DMS 273 treated with DMSO at 0.1 percent for 48 hours (cell line): Measurements from ENCODE around the gene GRP.

Source experiments
- DNase-seq: peaks from one replicate; lab custom pipeline; 2025; lab: John Stamatoyannopoulos, UW

Gene GRP

DNA sequence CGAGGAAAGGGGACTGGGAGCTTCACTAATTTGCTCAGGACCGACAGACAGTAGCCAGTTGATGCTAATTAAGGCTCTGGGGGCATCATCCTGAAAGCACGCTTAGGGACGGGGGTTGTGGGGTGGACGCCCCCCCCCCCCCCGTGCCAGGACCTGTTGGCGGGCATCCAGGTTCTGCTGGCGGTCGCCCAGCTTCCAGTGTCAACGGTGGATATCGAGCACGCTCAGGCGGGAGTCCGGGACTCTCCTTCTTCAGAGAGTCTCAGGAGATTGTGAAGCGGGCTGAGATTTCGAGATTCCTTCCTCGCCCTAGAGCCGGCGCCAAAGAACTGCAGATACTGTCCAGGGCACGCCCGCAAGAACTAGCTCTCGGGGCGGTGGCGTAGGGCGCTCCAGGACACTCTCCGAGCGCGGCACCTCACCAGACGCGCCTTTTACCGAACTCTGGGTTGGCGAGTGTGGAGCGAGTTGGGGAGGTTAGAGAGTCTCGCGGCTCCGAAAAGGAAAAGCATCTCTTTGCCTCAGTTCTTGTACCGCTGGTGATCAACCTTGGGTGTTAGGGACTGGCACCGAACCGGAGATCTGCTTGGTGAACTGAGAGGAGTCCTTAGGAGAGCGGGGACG is 47.7 kb downstream of the GRP start:
- no peak for DNase-seq

DNA sequence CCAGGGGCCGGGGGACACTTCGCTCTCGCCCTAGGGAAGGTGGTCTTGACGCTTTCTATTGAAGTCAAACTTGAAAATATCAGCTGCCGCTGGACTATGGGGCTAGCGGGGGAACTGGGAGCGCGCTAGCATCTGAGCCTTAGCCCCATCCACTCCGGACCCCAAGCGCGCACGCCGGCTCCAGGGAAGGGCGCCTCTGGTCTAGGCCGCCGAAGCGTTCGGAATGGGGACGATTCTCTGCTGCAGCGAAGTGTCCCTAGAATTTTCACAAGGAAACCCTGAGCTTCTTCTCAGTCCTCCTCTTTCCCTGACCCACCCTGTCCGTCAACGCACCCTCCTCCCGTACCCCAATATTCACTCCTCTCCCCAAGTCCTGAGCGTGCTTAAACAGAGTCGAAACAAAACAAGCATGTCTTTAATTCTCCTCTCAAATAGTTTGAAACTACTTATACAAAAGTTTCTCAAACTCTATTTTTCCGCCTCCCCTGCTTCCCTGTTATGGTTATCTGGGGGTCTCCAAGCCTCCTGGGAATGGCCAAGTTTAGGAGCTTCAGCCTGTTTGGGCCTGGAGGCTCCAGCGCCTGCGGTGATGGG is 48.3 kb downstream of the GRP start:
- no peak for DNase-seq

DNA sequence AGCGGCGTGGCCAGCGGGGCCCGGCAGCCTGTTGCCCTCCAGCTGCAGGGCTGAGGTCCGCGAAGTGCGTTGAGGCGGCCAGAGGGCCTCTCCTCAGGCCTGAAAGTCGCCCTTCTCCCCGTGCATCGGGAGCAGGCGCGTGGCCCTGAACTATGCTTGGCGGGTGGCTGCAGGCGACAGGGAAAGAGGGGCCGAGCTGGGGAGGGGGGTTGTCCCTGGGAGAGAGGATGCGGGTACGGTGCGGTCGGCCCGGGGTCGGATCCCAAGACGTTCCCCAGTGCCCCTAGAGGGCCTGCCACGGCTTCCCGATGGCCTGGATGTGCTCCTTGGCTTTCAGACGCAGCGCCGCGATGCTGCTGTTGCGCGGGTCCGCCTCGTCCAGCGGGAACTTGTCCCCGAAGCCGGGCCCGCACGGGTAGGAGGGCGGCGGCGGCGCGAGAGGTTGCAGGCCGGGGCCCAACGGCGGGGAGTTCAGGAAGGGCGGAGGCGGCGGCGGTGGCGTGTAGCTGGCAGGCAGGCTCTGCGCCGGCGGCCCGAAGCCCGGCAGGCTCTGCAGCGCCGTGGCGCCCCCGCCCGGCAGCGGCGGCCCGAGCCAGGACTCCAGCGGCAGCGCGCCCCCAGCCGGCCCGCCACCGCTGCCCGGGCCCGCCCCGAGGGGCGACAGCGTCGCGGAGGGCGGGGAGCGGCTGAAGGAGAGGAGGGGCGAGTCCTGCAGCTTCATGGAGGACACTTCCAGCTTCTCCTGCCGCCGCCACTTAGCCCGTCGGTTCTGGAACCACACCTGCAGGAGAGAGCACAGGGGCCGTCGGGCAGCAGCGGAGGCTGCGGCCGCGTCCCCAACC is 49.0 kb downstream of the GRP start:
- DNase-seq = peak; percentile 4

DNA sequence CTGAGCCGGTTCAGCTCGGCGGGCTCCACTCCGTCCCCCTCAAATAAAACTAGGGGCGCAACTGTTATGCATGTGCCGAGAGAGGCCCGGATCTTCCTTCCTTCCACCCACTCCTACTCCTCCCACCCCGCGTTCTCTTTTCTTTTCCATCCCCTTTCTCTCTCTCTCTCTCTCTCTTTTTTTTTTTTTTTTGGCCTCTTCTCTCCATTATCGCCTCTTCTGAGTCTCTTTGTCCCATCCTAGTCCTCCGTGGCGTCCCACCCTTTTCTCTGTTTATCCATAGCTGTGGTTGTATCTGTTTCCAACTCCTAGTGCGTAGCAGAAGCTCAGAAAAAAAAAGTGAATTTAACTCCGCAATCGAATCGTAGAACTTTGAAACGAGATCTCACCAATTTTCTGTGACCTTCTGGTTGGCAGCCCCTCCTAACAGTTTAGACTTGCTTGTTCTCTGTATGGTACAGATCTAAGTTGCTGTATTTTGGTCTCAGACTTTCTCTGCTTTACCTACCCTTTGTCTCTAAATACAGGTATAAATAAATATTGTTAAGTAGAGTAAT is 49.7 kb downstream of the GRP start:
- no peak for DNase-seq

DNA sequence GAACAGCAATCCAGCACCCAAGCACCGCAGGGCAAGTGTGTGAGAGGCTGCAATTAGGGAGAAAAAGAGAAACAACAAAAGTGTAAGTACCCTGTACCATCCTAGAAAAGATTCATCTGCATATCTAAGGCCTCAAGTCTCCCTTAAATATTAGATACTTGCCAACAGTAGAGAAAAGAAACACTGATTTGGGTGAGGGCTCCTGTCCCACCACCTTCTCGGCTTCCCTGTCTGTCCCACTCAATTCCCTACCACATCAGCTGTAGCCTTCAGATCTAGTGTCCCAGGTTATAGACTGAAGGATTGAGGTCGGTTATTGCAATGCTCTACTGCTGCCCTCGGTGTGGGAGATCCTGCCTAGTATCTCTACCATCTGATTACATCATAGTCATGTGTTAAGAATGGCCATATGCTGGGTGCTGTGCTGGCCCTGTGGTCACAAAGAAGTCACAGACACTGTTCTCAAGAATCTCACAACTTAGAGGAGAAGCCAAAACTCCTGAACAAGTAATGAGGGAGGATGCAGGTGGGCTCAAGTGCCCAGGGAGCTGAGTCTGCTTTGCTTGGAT is 50.8 kb downstream of the GRP start:
- no peak for DNase-seq

DNA sequence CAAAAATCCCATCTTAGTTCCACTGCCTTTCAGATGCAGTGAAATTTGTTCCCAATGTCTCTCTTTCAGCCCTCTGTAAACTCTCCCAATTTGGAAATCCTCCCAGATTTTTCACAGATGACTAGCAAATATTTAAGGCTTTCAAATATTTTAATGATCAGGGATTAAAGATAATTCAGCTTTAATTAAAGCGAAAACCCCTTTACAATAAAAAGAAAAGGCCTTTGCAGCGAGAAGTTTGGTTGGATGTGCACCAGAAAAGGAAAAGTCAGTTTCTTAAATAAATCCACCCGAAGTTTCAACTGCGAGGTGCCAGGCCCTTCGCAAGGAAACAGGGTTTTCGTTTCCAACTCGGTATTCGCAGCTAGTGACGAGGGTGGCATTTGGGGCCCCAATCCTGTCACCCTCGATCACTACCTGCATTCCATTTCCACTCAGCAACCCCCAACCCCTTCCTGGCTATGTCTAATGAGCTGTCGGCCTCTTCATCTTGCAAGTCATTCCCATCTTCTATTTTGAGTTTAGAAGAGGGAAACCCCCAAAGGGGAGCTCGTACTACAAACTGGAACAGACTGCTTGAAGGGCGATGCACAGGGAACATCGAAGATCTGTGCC is 51.8 kb downstream of the GRP start:
- DNase-seq = no peak

DNA sequence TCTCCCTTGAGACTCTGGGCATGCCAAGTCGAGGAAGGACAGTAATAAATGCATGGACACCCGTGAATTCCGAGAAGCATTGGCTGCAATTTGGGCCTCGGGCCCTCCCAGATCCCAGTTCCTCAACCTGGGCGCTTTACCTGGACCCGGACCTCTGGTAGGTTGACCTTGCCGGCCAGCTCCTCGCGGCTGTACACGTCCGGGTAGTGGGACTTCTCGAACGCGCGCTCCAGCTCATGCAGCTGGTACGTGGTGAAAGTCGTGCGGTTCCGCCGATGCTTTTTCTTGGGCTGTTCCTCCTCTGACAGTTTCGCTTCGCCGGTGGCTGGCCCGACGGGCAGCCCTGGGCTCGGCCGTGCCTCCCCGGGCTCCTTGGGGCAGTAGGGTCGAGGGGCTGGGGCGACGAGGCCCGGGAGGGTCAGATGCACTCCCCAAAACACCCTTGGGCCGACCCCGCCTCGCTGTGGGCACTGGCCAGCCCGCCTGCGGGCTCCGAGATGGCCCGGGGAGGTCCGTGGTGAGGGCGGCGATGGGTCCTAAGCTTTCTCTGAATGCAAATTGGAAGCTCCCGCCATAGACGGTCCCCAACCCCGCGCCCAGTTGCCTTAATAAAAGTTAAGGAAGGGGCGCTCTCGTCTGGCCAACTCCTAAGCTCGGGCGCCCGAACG is 52.4 kb downstream of the GRP start:
- DNase-seq = no peak

DNA sequence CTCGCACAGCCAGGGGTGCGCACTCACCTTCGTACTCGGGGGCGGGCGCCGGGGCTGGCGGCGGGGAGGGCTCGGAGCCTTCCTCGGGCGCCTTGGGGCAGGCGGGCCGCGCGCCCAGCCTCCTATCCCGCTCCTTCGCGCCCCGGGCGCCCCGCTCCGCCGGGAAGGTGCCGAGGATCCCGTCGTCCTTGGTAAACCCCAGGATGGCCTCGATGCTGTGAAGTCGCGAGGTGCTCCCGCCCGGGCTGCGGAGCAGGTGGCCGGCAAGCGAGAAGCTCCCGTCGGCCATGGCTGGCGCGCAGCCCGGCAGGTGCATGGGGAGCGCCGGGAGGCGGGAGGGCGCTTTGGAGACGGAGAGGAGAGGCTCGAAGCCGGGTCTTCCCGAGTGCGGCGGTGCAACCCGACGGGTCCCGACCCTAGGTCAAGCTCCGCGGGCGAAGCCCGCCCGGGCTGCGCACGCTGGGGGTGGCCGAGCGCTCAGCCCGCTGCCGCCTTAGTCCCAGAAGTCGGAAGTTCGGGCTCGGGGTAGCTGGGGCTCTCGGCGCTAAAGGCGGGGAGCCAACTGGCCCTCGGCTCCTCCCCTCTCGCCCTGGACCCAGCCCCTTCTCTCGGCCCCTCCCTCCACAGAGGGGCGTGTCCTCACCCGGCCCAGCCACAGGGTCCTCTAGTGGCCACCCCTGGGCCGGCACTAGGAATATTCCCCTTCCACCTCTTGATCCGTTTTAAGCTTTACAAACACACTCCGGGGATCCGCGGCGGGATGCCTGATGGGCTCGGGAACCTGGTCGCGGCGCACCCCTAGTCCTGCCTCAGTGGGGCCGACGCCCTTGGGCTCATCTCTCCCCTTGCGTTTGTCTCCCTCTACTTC is 53.2 kb downstream of the GRP start, which contains the start of gene RAX:
Gene RAX, minus strand, starts transcription at position 564 of the 868 bp plus-strand sequence. Its CDS starts 248 bp downstream, at position 316.
- DNase-seq = peak; percentile 29

DNA sequence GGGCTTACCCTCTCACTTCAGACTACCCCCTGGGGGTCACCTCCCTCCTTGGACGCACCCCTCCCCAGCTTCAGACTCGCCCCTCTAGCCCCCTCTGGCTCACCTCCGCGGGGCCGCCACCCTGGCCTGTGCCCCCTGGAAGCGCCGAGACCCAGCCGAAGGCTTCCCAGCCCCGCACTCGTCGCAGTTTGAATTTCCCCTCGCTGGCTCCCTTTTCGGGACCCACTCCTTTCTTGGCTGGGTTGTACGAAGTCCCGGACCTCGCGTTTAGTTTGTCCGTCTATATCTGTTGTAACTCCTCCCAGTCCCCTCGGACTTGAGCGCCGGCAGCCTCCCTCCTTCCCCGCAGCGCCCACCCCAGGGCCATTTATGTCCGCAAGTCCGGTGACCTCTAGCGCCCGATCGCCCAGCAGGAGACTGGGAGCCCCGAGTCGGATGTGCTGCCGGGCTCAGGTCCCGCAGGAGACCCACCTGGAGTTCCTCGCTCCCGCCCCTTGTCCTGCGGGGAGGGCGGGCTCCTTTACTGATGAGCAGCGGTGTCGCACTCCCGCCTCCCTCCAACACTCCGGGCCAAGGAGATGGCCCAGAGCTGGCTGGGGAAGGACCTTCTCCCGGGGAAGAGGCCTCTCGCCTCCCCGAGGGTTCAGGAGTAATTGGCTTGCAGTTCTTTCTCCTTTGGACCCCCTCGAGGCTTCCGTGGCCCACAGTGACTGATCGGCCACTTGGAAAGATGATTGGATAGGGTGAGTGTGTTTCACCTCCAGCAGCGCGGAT is 54.0 kb downstream of the GRP start:
- no peak for DNase-seq

DNA sequence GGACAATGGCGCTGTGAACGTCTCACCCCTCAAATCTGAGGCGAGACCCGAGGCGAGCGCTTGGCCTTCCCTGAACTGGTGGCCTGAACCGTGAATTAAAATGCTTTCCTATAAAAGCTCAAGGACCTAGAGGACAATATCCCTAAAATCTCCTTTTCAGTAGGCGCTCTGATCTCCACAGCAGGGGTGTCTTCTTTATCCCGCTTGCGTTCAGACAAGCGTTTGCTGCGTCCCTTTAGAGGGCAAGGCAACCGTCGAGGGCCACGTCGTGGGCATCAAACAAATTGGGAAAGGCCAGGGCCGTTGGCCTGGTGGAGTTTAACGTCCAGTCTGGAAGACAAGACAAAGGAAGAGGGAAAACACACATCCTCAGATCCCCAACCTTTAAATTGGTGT is 54.6 kb downstream of the GRP start:
- no peak for DNase-seq

DNA sequence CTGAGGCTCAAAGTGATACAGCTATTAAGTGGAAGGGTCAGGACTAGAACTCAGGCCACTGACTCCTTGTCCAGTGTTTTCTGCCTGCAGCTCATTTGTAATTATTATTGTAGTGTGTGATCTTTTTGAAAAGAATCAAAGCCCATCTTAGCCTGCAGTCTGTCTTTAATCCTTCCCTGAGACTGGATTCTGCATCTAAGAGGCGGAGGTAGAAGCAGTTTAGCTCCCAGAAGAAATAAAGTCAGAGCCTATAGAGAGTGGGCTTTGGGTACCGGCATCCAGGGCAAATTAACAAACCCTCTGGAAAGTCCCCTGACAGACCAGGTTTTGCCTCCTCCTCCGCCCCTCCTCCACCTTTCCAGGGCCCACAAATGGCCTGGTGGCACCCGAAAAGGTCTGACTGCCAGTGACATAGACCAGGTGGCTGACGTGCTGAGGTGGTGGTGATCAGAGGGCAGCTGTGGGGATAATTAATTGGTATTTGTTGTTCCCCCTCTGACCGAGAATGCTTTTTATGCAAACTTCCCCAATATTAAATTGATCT is 55.5 kb downstream of the GRP start:
- DNase-seq = no peak

DNA sequence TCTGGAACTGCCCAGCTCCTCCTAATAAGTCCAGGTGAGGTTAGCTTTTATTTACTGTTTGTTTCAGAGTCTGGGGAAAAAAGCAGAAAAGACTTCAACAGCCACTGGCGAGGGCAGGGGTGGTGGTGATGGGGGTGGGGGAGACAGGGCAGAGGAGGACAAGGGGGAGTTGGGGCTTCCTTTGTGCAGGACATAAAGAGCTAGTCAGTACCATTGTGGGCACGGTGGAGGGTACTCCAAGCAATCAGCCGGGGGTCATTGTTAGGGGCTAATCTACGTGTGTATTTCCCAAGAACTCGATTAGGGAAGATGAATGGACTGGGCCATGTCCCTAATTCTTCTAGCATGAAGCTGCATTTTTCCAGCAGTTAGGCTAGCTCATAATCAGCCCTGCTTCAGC is 56.1 kb downstream of the GRP start:
- no peak for DNase-seq

DNA sequence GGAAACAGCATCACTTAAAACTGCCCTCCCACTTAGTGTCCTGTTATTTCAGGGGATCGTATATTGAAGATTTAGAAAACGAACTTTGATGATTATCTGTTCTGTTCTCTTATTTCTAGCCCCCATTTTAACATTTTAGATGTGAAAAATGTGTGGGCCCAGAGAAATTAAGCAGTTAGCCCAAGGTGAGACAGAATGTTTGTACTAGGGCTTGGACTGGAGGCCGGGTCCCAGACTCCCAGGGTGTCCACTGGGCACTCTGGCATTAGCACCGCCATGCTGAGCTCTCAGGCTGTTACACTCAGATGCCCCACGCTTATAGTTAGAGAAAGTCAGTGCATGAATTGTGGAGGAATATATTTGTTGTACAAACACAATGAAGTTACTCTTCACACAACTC is 58.8 kb downstream of the GRP start:
- no peak for DNase-seq

DNA sequence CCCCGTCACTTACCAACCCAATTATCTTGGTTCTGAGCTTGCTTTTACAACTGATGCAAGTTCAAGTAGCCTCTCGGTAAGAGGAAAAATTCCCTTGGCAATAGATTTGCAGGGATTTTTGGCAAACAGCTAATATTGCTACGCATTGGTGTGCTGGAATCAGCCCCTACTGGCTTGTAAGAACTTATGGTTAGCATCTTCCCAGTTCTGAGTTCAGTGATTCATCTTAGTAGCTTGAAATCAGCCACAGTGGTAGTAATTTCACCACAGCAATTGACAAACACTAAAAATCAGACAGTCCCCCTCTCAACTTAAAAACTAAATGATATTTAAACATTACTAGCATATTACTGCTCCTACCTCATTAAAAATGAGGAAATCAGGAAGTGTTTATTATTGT is 59.2 kb downstream of the GRP start:
- no peak for DNase-seq

DNA sequence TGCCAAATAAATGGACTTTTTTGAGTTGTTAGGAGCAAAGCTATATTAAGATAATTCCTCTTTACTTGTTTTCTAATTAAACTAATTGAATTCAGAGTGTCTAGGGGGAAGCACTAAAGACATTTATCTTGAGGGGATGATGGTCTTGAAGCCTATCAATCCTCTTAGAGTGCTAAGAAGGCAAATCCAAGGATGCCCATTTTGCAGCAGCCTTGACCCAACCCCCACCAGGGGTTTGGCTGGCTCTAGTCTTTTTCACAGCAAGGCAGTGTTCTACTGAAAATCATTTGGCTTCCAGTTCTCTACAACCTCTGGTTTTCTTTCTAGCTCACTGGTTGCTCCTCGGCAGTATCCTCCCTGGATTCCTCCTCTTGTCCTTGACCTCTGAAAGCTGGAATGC is 59.8 kb downstream of the GRP start:
- no peak for DNase-seq
